Fibroblast of lung (primary cell): ENCODE results near the gene GJA5. TPM values are rescaled to one million over a fixed set of nuclear protein-coding genes. Genes with fewer than 3 reads are reported as not detected.

Source experiments
- DNase-seq, 2 donors: peaks; one replicate each; pipeline versions ENCODE4 v3.0.0 to v3.0.0-alpha.2; 2010; ENCODE audit warnings: low read depth in 2 of 2
- H2AFZ ChIP-seq: 2 replicates; pipeline ENCODE4 v1.5.1; 2012; ENCODE audit warnings: low read length, control low read depth, inconsistent platforms
- H3K27ac ChIP-seq: 2 replicates; pipeline ENCODE4 v1.5.1; 2011; ENCODE audit warnings: low read length, control low read depth; ENCODE audit not compliant: insufficient read depth
- H3K27me3 ChIP-seq: 2 replicates; pipeline ENCODE4 v1.5.1; 2011; ENCODE audit warnings: mild to moderate bottlenecking, low read length; ENCODE audit not compliant: control insufficient read depth, insufficient read depth
- H3K36me3 ChIP-seq: 2 replicates; pipeline ENCODE4 v1.5.1; 2011; ENCODE audit warnings: low read length; ENCODE audit not compliant: control insufficient read depth, insufficient read depth
- H3K4me1 ChIP-seq: 2 replicates; pipeline ENCODE4 v1.5.1; 2011; ENCODE audit warnings: low read length; ENCODE audit not compliant: control insufficient read depth, insufficient read depth; ENCODE audit errors: extremely low read depth
- H3K4me2 ChIP-seq: 2 replicates; pipeline ENCODE4 v1.5.1; 2011; ENCODE audit warnings: low read length, control low read depth; ENCODE audit not compliant: insufficient read depth; ENCODE audit errors: extremely low read depth
- H3K4me3 ChIP-seq, 4 experiments: fragments of 200-600 bp in 1 of 4; sonication (generic) in 1 of 4; replicated peaks in 1 of 4; 2 replicates each; pipeline ENCODE4 v1.5.1; 2011 to 2016; ENCODE audit warnings: low read length in 4 of 4, low read depth in 3 of 4, mild to moderate bottlenecking in 3 of 4, control low read depth in 2 of 4, inconsistent platforms in 1 of 4, mixed read lengths in 1 of 4; ENCODE audit not compliant: insufficient read depth in 1 of 4; ENCODE audit errors: control extremely low read depth in 1 of 4
- H3K79me2 ChIP-seq: 2 replicates; pipeline ENCODE4 v1.5.1; 2012; ENCODE audit warnings: mild to moderate bottlenecking, low read length, inconsistent platforms; ENCODE audit not compliant: control insufficient read depth, insufficient read depth
- H3K9ac ChIP-seq: 2 replicates; pipeline ENCODE4 v1.5.1; 2011; ENCODE audit warnings: mild to moderate bottlenecking, low read length, control low read depth; ENCODE audit not compliant: insufficient read depth
- H3K9me3 ChIP-seq: 2 replicates; pipeline ENCODE4 v1.5.1; 2012; ENCODE audit warnings: low read depth, low read length; ENCODE audit not compliant: control insufficient read depth, insufficient read depth
- H4K20me1 ChIP-seq: 2 replicates; pipeline ENCODE4 v1.5.1; 2011; ENCODE audit warnings: low read length; ENCODE audit not compliant: control insufficient read depth, insufficient read depth; ENCODE audit errors: extremely low read depth
- CTCF ChIP-seq, 2 donors: IDR thresholded peaks in 1 of 2; conservative IDR thresholded peaks in 1 of 2; 1 replicate in 1 of 2; 2 replicates in 1 of 2; pipeline ENCODE4 v1.5.1; 2011 to 2012; ENCODE audit warnings: low read length in 2 of 2, control low read depth in 1 of 2, inconsistent platforms in 1 of 2, low read depth in 1 of 2, mild to moderate bottlenecking in 1 of 2
- EZH2 ChIP-seq: IDR thresholded peaks from 2 replicates; pipeline ENCODE4 v1.5.1; 2012; ENCODE audit warnings: low read length, control low read depth, mild to moderate bottlenecking; ENCODE audit errors: missing control alignments
- polyA plus RNA-seq, 2 donors: library from polyadenylated mRNA; depleted of rRNA in 1 of 2; stranded (reverse) in 1 of 2; unstranded in 1 of 2; fragments of >200 nt; gene quantifications; 2 replicates each; pipeline ENCODE4 v1.2.1, GENCODE V29; 2011 to 2012; ENCODE audit warnings: missing spikeins in 1 of 2
- total RNA-seq: library from RNA; depleted of rRNA; stranded (reverse); fragments of >200 nt; gene quantifications from 2 replicates; pipeline ENCODE4 v1.2.1, GENCODE V29; 2014

GJA5 gene
- total and polyA plus RNA-seq, 2 donors (not counting 1 experiment from before 2014, with no cell fraction given), result 0.14 TPM; not detected in 1

GRCh38 chr1:147745271-147745670 lies 15.1 kb downstream of the GJA5 start:
- Histone ChIP-seq H3K9me3 (no peaks in the 10 kb centered on the region), H3K4me1 (no peaks in the 10 kb centered on the region), H2AFZ (no peak overlapping the region), H3K9ac (no peak overlapping the region), H3K79me2 (no peaks in the 10 kb centered on the region), H3K4me2 (no peak overlapping the region), H4K20me1 (no peaks in the 10 kb centered on the region), H3K27me3 (no peaks in the 10 kb centered on the region), H3K27ac (no peak overlapping the region), H3K4me3 (no peak overlapping the region), H3K36me3 (no peaks in the 10 kb centered on the region)
- DNase-seq, result no peak
- TF ChIP-seq CTCF (conservative IDR thresholded peaks at IDR 0.05 in 1 of 2, IDR thresholded peaks at IDR 0.05 in 1 of 2; ENCODE audit: low read depth in 1 of 2, low read length in 2 of 2) (no peak), EZH2 (no peak)

- no peaks in the 10 kb centered on the region for H3K36me3 ChIP-seq
- no peak for DNase-seq
These were observed 19.3 kb downstream of the GJA5 start for GRCh38 chr1:147741065-147741464.

GRCh38 chr1:147740391-147740790 lies 20.0 kb downstream of the GJA5 start:
- H3K79me2 ChIP-seq, result no peaks in the 10 kb centered on the region
- no peak overlapping the region for H3K4me2 ChIP-seq
- TF ChIP-seq CTCF (conservative IDR thresholded peaks at IDR 0.05 in 1 of 2, IDR thresholded peaks at IDR 0.05 in 1 of 2; ENCODE audit: low read depth in 1 of 2, low read length in 2 of 2) (no peak), EZH2 (no peak)
- no peak overlapping the region for H3K9ac ChIP-seq
- DNase-seq, result no peak
- no peak overlapping the region for H2AFZ ChIP-seq
- H3K4me1 ChIP-seq, result no peaks in the 10 kb centered on the region
- no peaks in the 10 kb centered on the region for H3K9me3 ChIP-seq
- no peak overlapping the region for H3K4me3 ChIP-seq
- H3K27me3 ChIP-seq, result no peaks in the 10 kb centered on the region
- H3K36me3 ChIP-seq, result no peaks in the 10 kb centered on the region
- no peaks in the 10 kb centered on the region for H4K20me1 ChIP-seq
- no peak overlapping the region for H3K27ac ChIP-seq

More at GRCh38 chr1:147741065-147741464, 19.3 kb downstream of the GJA5 start:
- no peak overlapping the region for H3K27ac ChIP-seq
- H3K4me2 ChIP-seq, result no peak overlapping the region
- no peaks in the 10 kb centered on the region for H3K4me1 ChIP-seq
- no peaks in the 10 kb centered on the region for H4K20me1 ChIP-seq
- no peak overlapping the region for H3K4me3 ChIP-seq
- H3K27me3 ChIP-seq, result no peaks in the 10 kb centered on the region
- H2AFZ ChIP-seq, result no peak overlapping the region
- TF ChIP-seq CTCF (conservative IDR thresholded peaks at IDR 0.05 in 1 of 2, IDR thresholded peaks at IDR 0.05 in 1 of 2; ENCODE audit: low read depth in 1 of 2, low read length in 2 of 2) (no peak), EZH2 (no peak)
- no peak overlapping the region for H3K9ac ChIP-seq
- H3K9me3 ChIP-seq, result no peaks in the 10 kb centered on the region
- no peaks in the 10 kb centered on the region for H3K79me2 ChIP-seq
